AG04449 (cell line): ENCODE results near the gene TRMT1L.

Experiments used
- CTCF ChIA-PET: fragments of 350-600 bp; formaldehyde crosslinking; extraction: SDS; loops from one replicate; lab custom pipeline; 2021; ENCODE audit warnings: antibody characterized with exemption; lab: Yijun Ruan, JAX
- POLR2A ChIA-PET: fragments of 400-600, 350-600 bp; formaldehyde crosslinking; extraction: SDS; loops from one replicate; lab custom pipeline; 2020; ENCODE audit warnings: antibody characterized with exemption, inconsistent platforms; lab: Yijun Ruan, JAX
- DNase-seq: peaks from one replicate; pipeline ENCODE4 v3.0.0-alpha.2; 2010; ENCODE audit warnings: low read depth, low spot score
- H3K4me3 ChIP-seq: 2 replicates; pipeline ENCODE4 v1.5.1; 2011; ENCODE audit warnings: low read depth, mild to moderate bottlenecking, control low read depth, low read length
- TF ChIP-seq, protein P1 (sequence below): IDR thresholded peaks from one replicate; pipeline ENCODE4 v1.5.1; 2011; ENCODE audit warnings: mild to moderate bottlenecking, moderate library complexity, low read length, control low read depth, inconsistent platforms; ENCODE audit not compliant: insufficient read depth; ENCODE audit errors: missing control alignments

TRMT1L gene

GRCh38 chr1:185155600-185156287 is 1.0 kb downstream of the TRMT1L start:
- peak overlapping the region; percentile 89 for H3K4me3 ChIP-seq
- ChIA-PET CTCF (interaction anchor here (0.6 to 2.3 kb wide), 4 partner anchors 14 to 514 kb away, joined by 3 to 7 read pairs (median 5); no protein-coding TSS in a partner anchor), POLR2A (no interaction called here)
- TF ChIP-seq, protein P1, sequence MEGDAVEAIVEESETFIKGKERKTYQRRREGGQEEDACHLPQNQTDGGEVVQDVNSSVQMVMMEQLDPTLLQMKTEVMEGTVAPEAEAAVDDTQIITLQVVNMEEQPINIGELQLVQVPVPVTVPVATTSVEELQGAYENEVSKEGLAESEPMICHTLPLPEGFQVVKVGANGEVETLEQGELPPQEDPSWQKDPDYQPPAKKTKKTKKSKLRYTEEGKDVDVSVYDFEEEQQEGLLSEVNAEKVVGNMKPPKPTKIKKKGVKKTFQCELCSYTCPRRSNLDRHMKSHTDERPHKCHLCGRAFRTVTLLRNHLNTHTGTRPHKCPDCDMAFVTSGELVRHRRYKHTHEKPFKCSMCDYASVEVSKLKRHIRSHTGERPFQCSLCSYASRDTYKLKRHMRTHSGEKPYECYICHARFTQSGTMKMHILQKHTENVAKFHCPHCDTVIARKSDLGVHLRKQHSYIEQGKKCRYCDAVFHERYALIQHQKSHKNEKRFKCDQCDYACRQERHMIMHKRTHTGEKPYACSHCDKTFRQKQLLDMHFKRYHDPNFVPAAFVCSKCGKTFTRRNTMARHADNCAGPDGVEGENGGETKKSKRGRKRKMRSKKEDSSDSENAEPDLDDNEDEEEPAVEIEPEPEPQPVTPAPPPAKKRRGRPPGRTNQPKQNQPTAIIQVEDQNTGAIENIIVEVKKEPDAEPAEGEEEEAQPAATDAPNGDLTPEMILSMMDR, result no peak
- DNase-seq, result no peak

DNA sequence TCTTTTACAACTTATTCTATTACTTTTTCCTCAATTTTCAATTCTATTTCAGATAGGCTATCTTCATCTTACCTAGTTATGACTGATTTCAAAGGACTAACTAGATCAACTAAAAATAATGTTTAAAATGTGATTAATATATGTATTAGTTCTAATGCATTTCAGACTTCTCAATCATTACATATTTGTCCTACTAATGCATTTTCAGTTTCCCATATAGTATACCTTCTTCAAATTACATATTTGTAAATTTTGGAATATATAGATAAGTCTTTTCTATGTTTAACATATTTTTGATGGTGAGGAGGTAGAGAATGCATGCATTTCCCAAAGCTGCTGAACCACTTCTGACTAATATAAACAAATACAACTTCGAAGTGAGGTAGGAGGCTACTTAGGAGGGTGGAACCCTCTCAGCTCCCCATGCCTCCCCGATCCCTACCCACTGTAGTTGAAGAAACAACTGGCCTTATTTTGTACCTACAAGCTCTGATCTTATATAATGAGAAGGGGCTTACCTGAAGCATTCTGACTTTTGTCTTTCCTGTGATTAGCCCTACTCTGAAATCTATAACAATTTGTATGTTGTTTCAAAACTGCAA is 1.7 kb downstream of the TRMT1L start:
- POLR2A ChIA-PET, result no interaction called here
- peak overlapping the region; percentile 23; the same call in 1 of the 2 replicates for H3K4me3 ChIP-seq
- DNase-seq, result no peak
- CTCF ChIA-PET, result interaction anchor here (0.6 kb wide), 1 partner anchor 19 kb away, joined by 3 read pairs; no protein-coding TSS in a partner anchor
- TF ChIP-seq, protein P1, result no peak

GRCh38 chr1:185152187-185152767 is 4.5 kb downstream of the TRMT1L start:
- H3K4me3 ChIP-seq, result no peak overlapping the region
- TF ChIP-seq, protein P1, result no peak
- ChIA-PET POLR2A (no interaction called here), CTCF (interaction anchor here (0.6 to 1.8 kb wide), 2 partner anchors 18 kb away, joined by 5 to 9 read pairs; no protein-coding TSS in a partner anchor)
- no peak for DNase-seq

DNA sequence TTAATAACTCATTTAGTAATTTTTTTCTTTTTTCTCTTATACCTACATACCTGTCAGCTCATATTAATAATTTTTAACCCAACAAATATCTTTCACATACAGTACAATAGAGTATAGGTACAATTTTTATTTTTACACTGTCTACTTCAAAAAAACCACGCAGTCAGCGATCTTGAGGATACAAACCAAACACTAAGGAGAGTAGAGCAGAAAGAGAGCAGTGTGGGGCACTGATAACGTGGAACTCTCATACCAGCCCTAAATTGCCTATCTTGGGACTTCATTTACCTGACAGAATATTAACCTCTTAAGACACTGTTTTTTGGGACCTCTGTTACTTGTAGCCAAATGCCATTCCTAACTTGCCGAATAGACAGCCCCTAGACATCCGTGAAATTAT is 5.5 kb downstream of the TRMT1L start:
- H3K4me3 ChIP-seq, result no peak overlapping the region
- CTCF ChIA-PET, result interaction anchor here (1.8 kb wide), 1 partner anchor 19 kb away, joined by 9 read pairs; no protein-coding TSS in a partner anchor
- POLR2A ChIA-PET, result no interaction called here
- DNase-seq, result no peak
- TF ChIP-seq, protein P1, result no peak

GRCh38 chr1:185144233-185144632 is 12.5 kb downstream of the TRMT1L start:
- TF ChIP-seq, protein P1, result no peak
- no peak overlapping the region for H3K4me3 ChIP-seq
- DNase-seq, result no peak
- CTCF ChIA-PET, result interaction anchor here (0.8 to 2.1 kb wide), 4 partner anchors 10 to 526 kb away, joined by 3 to 5 read pairs (median 4); no protein-coding TSS in a partner anchor
- POLR2A ChIA-PET, result no interaction called here

DNA sequence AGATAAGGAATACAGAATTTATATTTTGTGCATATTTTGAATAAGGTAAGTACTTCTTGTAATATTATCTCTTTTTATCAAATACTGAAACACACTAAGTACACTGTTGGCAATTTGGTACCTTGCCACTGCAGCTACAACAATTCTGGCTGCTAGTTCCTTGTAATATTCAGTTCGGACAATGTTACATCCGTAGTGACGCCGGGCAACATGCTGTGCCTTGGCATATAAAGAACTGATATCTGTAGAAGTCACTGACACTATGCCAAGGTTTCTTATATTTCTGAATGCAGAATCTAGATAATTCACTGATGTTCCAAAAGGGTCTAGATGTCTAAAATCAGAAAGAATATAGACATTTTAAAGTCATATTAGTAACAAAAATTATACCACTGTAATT is 17.5 kb downstream of the TRMT1L start:
- TF ChIP-seq, protein P1, result no peak
- H3K4me3 ChIP-seq, result no peak overlapping the region
- POLR2A ChIA-PET, result no interaction called here
- CTCF ChIA-PET, result interaction anchor here (1.0 kb wide), 1 partner anchor 31 kb away, joined by 3 read pairs; no protein-coding TSS in a partner anchor
- no peak for DNase-seq
